ENCODE results near the gene IGSF21. TPM values are rescaled to one million over a fixed set of nuclear protein-coding genes. Genes with fewer than 3 reads are reported as not detected.

IGSF21 gene
- total and polyA plus RNA-seq, 2 donors (not counting 3 experiments of a cell fraction or from before 2014, with no cell fraction given), result not detected

DNA sequence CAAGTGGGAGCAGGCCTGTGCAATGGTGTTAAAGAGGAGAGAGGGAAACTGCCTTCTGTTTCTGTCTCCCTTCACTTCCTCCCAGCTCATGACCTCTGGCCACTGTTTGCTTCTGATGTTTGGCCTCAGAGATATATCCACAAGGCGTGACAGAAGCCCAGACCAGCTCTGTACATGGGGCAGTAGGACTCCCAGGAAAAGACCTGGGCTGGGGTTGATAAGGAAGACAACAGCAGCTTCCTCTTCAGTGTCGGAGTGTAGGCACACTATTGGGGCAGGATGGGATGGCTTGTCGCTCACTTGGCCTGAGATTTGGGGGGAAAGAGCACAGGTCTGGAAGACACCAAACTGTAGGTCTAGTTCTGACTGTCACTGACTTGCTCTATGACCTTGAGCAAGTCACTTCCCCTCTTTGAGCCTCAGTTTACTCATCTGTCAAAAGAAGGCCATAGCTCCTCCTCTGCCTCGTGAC, 305.3 kb downstream of the IGSF21 start:
- H3K9ac ChIP-seq (replicated peaks; ENCODE audit: extremely low read depth, insufficient read depth, low read length), result no peak overlapping the region
- CTCF ChIA-PET, result no interaction called here
- H3K9me3 ChIP-seq (replicated peaks; ENCODE audit: control insufficient read depth, insufficient read depth, low read length), result peaks cover 5% of the 10 kb centered on the region
- H2AFZ ChIP-seq (ENCODE audit: low read depth, low read length), result no peak overlapping the region
- H4K20me1 ChIP-seq (replicated peaks; ENCODE audit: control insufficient read depth, extremely low read depth, insufficient read depth, low read length), result no peaks in the 10 kb centered on the region
- intact Hi-C loops (cut with micrococcal nuclease) (no loop called here), dilution Hi-C loops (cut with MboI; ENCODE audit: extremely low pct_ligation_motif_present, low sequenced_read_pairs) (no loop called here)
- BruUV-seq (replicated peaks), result no TSS peak
- DNase-seq (ENCODE audit: low read depth, low spot score), result no peak
- H3K27me3 ChIP-seq (ENCODE audit: control insufficient read depth in 2 of 2, insufficient read depth in 2 of 2, low read length in 2 of 2), result no peaks in the 10 kb centered on the region
- TF ChIP-seq FOS (IDR thresholded peaks at IDR 0.05; ENCODE audit: borderline replicate concordance, insufficient read depth, low read length), result no peak
- TF ChIP-seq EZH2 (IDR thresholded peaks at IDR 0.05; ENCODE audit: borderline replicate concordance, low read depth, low read length, severe bottlenecking), result no peak
- no peak for TF ChIP-seq POLR2AphosphoS5 (IDR thresholded peaks at IDR 0.05; ENCODE audit: insufficient read depth, low read depth, low read length)
- TF ChIP-seq GATA2 (IDR thresholded peaks at IDR 0.05; ENCODE audit: insufficient read depth, insufficient read length, low read depth, low read length), result no peak
- TF ChIP-seq MYC (IDR thresholded peaks at IDR 0.05; ENCODE audit: low read depth, low read length), result no peak
- TF ChIP-seq MAX (IDR thresholded peaks at IDR 0.05; ENCODE audit: insufficient read depth, insufficient read length), result no peak
- TF ChIP-seq CTCF (IDR thresholded peaks at IDR 0.05; ENCODE audit: extremely low read depth in 1 of 2, insufficient read depth in 1 of 2, low read depth in 1 of 2, low read length in 2 of 2), result no peak
- no peak for TF ChIP-seq JUN (IDR thresholded peaks at IDR 0.05; ENCODE audit: borderline replicate concordance, insufficient read depth, insufficient read length, low read depth)
- no peak for TF ChIP-seq POLR2A (IDR thresholded peaks at IDR 0.05; ENCODE audit: low read depth, low read length)
- no peaks in the 10 kb centered on the region for H3K9me1 ChIP-seq (replicated peaks; ENCODE audit: control insufficient read depth, extremely low read depth, insufficient read depth, low read length)
- POLR2A ChIA-PET, result no interaction called here
- H3K4me3 ChIP-seq (replicated peaks in 1 of 3; ENCODE audit: insufficient read depth in 1 of 3, low read depth in 1 of 3, low read length in 3 of 3), result no peak overlapping the region
- no peak overlapping the region for H3K27ac ChIP-seq (ENCODE audit: insufficient read depth, low read depth, low read length)
- no peaks in the 10 kb centered on the region for H3K4me1 ChIP-seq (ENCODE audit: control insufficient read depth, extremely low read depth, insufficient read depth, low read length)
- no peak for FAIRE-seq
- H3K4me2 ChIP-seq (ENCODE audit: insufficient read depth, low read length), result no peak overlapping the region
- no peaks in the 10 kb centered on the region for H3K36me3 ChIP-seq (ENCODE audit: control insufficient read depth in 2 of 2, extremely low read depth in 1 of 2, insufficient read depth in 2 of 2, low read length in 2 of 2)
- no peaks in the 10 kb centered on the region for H3K79me2 ChIP-seq (ENCODE audit: control insufficient read depth, insufficient read depth, low read length)
